NCI-H1694 treated with DMSO at 0.1 percent for 48 hours (cell line): ENCODE data around the gene AP3B1.
"Not testable (repeated sequence)": the region's sequence is repeated elsewhere in the genome, so short reads cannot be mapped to it uniquely, and the experiment has no call there.

Source experiments
- DNase-seq: peaks from one replicate; lab custom pipeline; 2025; lab: John Stamatoyannopoulos, UW

Gene AP3B1

GRCh38 chr5:78151594-78152271 is 142.8 kb downstream of the AP3B1 start:
- no peak for DNase-seq

DNA sequence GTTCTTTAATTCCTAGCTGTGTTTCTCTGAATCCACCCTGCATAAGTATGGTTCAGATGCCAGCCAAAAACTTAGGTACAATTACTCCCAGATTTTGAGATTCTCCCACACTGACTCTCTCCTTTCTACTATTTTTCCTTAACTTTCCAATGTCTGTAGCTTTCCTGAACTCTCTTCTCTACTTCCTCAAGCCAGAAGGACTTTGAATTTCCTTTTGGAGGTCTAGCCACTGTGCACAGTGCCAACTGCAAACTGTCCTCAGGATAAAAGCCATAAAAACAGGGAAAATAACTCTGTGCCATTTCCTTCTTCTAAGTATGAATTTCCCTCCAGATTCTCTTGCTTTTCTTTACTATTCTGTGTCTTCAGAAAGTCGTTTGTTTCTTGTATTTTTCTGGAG is 157.2 kb downstream of the AP3B1 start:
- no peak for DNase-seq

- DNase-seq: no peak
These were observed 161.1 kb downstream of the AP3B1 start for GRCh38 chr5:78133423-78133822.

GRCh38 chr5:78132507-78132906 is 162.0 kb downstream of the AP3B1 start:
- no peak for DNase-seq

- DNase-seq: no peak
These were observed 164.9 kb downstream of the AP3B1 start for GRCh38 chr5:78129597-78129996.

GRCh38 chr5:78127875-78128274 is 166.6 kb downstream of the AP3B1 start:
- no peak for DNase-seq

DNA sequence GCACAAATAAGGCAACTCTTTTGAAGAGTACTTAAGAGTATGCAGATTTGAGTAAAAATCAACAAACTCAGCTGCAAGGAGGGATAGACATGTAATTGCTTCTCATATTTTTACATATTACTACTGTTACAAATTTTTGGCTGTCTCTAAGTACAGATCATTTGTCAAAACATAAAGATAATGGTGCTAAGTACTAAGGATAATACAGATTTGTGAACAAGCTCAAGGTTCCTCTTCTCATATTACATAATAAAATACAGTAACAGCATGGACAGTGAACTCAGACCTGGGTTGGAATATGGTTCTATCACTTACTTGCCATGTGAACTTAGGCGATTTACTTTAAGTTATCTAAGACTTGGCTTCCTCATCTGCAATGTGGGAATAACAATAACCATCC is 168.0 kb downstream of the AP3B1 start:
- no peak for DNase-seq

- DNase-seq: no peak
These were observed 178.3 kb downstream of the AP3B1 start for GRCh38 chr5:78116167-78116566.

DNA sequence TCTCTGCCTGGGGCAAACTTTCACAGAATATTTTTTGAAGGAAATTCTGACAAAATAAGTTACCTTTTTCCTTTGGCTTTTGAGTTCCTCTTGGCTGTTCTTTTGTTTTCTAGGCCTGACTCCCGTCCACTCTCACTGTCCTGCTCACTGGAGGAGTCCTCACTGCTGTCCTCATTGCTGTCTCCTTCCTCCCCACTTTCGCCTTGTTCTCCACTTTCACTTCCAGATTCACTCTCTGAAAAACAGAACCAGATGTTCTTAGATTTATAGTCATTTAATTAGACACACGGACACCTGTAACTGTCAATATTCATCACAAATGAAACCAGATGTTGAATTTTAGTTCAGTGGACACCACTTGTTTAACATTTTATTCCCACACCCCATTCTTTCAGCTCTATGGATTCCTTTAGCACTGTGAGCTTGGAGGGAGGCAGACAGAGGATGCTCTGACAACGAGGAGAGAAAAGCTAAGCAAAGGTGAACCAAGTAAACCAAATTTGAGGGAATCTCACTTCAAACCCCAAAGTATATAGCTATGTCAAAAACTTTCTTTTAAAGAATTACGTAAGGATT is 180.7 kb downstream of the AP3B1 start:
- DNase-seq: no peak

DNA sequence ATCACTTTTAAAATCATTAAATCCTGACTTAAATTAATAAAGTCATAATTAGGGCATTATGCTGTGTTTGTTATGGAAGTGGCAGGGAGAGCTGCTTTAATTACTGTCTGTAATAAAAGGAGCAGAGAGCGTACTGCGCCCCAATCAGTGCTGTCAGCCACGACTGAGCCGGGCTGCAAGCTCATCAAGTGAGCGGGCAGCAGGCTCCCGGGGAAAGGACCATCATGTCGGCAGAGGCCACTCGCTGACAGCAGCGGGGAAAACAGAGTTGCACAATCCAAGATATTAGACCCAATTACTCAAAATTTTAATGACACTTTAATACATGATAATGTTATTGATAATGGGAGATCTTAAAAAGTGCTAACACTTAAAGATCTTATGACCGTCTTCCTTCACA is 181.6 kb downstream of the AP3B1 start:
- DNase-seq: no peak

- DNase-seq: no peak
These were observed 184.6 kb downstream of the AP3B1 start for GRCh38 chr5:78109891-78110324.

DNA sequence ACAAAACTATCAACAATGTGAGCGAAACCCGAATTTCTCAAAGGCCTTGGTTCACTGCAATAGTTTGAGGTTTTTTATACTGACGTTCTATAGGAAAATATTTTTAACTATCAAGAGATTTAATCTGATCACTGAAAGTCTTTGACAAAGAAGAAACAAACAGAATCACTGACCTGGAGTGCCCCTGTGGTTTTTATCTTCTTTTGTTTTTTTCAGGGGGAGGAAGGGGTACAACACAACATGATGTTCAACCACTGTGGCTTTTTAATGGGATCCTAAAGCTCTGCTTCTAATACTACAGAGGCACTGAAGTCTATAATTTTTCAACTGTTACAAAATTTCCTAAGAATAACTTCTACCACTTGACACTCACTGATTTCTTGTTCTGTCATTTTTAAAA is 185.9 kb downstream of the AP3B1 start:
- DNase-seq: no peak

- no peak for DNase-seq
These were observed 191.1 kb downstream of the AP3B1 start for GRCh38 chr5:78103232-78103918.

DNA sequence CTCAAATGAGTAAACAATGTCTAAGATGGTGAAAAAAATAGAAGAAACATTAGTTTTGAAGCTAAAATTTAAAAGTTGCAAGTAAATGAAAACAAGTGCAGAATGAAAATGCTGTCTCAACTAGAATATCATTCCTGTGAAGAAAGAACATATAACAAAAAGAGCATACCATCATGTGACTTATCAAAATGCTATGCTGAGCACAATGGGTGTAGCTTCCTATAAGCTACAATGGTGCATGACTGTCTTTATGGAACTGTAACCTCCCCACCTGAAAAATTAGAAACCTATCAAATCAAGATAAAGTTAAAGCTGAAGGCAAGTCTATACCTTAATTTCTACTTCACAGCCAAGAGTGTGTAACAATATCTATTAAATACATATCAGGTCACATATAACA is 192.0 kb downstream of the AP3B1 start:
- no peak for DNase-seq

DNA sequence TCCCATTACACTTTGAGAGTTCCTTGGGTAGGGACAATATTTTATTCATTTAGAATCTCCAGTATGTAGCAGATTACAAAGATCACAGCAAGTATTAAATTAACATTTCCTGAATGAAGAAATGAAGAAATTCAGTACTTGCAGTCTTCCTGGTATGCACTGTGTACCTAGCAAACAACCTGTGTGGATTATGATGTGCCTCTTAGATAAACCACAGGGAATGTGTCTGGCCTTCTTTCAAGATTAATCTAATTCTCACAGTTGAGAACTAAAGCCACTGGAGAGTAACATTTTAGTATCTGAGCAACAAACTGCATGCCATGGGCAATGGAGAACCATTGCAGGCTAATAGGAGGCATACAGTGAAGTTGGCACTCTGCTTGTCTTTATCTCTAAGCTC is 199.4 kb downstream of the AP3B1 start:
- no peak for DNase-seq

GRCh38 chr5:78090002-78090401 is 204.5 kb downstream of the AP3B1 start:
- no peak for DNase-seq

GRCh38 chr5:78078858-78079257 is 215.6 kb downstream of the AP3B1 start:
- DNase-seq: no peak

DNA sequence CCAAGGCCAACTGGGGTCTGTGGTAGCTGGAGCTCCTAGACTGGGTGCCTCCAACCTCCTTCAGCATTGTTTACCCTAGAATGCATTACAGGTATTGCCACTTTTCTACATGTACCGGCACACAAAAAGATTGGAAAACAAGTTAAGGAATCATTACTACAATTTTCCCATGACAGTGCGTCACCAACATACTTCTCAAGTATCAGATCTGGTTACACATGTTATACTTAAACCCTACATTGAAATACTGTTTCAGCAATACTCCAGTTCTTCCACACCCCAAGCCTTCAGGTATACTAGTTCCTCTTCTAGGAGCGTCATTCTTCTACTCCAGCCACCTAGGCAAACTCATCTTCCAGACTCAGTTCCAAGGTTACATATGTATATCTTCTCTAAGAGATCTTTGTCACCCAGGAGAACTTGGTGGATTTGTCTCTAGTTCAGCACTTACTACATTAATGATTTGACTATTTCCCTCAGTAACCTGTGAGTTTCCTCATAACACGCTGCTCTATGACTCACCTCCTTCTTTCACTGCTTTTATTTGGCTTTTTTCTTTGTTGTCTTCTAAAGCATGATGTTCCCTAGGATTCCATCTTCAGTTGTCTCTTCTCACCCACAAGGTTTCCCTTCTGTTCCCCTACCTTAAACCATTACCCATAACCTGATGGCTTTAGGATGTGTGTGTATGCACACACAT is 217.0 kb downstream of the AP3B1 start:
- DNase-seq: no peak

GRCh38 chr5:78076351-78076750 is 218.1 kb downstream of the AP3B1 start:
- no peak for DNase-seq

DNA sequence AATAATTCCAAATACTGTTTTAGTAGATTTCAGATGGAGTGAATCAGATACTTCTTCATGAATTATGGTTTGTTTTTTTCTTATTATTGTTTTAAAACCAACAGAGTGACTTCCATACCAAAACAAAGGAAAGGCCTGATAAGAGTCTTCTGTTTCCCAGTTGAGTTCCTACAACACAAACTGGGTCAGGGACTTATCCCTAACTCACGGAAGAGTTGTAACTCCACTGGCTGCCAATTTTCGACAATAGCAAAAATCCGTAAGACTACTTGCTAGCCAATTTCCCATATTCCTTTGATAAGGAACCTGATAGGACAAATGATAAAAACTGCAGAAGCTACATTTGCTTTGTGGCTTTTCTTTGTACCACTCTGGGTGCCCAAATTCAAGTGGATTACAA is 219.2 kb downstream of the AP3B1 start:
- no peak for DNase-seq

- DNase-seq: not testable (repeated sequence)
These were observed 223.8 kb downstream of the AP3B1 start for GRCh38 chr5:78070691-78071090.

DNA sequence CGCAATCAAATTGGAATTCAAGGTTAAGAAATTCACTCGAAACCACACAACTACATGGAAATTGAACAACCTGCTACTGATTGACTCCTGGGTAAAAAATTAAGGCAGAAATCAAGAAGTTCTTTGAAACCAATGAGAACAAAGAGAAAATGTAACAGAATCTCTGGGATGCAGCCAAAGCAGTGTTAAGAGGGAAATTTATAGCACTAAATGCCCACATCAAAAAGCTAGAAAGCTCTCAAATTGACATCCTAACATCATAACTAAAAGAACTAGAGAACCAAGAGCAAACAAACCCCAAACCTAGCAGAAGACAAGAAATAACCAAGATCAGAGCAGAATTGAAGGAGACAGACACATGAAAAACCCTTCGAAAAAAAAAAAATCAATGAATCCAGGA is 226.9 kb downstream of the AP3B1 start:
- not testable (repeated sequence) for DNase-seq

GRCh38 chr5:78066722-78067121 is 227.8 kb downstream of the AP3B1 start:
- DNase-seq: not testable (repeated sequence)
